Peyer's patch (tissue), 4 donors: ENCODE measurements around the gene LANCL3. TPM values are rescaled to one million over a fixed set of nuclear protein-coding genes. Genes with fewer than 3 reads are reported as not detected.

Experiments used
- DNase-seq, 3 donors: peaks; one replicate each; pipeline ENCODE4 v3.0.0-alpha.2; 2017 to 2019
- H3K27ac ChIP-seq, 4 donors: fragments of 200-600 bp; sonication (generic); one replicate each; pipeline ENCODE4 v1.5.1; 2016 to 2019
- H3K27me3 ChIP-seq, 2 donors: fragments of 200-600 bp; sonication (generic); one replicate each; pipeline ENCODE4 v1.5.1; 2019
- H3K36me3 ChIP-seq, 3 donors: fragments of 200-600 bp; sonication (generic); one replicate each; pipeline ENCODE4 v1.5.1; 2016 to 2019
- H3K4me1 ChIP-seq, 4 donors: fragments of 200-600 bp; sonication (generic); one replicate each; pipeline ENCODE4 v1.5.1; 2016 to 2019
- H3K4me3 ChIP-seq, 4 donors: fragments of 200-600 bp; sonication (generic); 1 replicate in 3 of 4; 2 replicates in 1 of 4; pipeline ENCODE4 v1.5.1; 2016 to 2019; ENCODE audit warnings: mild to moderate bottlenecking in 1 of 4
- H3K9me3 ChIP-seq, 4 donors: fragments of 200-600 bp; sonication (generic); one replicate each; pipeline ENCODE4 v1.5.1; 2016 to 2019; ENCODE audit warnings: mild to moderate bottlenecking in 1 of 4
- POLR2A ChIP-seq, 2 donors: fragments of 450-650 bp; IDR thresholded peaks; one replicate each; pipeline ENCODE4 v1.5.1; 2017; ENCODE audit warnings: antibody characterized with exemption in 2 of 2, mild to moderate bottlenecking in 2 of 2, moderate library complexity in 2 of 2
- total RNA-seq, 4 donors: library from RNA; depleted of rRNA; stranded (reverse); fragments of >200 nt; gene quantifications; one replicate each; pipeline ENCODE4 v1.1.0, GENCODE V29; 2016
- TF ChIP-seq, protein P1 (sequence below), 6 experiments: fragments of 450-650 bp in 4 of 6; fragments of 200-600 bp in 2 of 6; sonication (generic) in 1 of 6; IDR thresholded peaks; one replicate each; pipeline ENCODE4 v1.5.1; 2017 to 2019; ENCODE audit warnings: antibody characterized with exemption in 6 of 6, mild to moderate bottlenecking in 3 of 6, moderate library complexity in 1 of 6

The LANCL3 gene
- total RNA-seq, 4 donors from 2014 or later, result 0.28 to 3.4 (median 0.88) TPM; not detected in 1

DNA sequence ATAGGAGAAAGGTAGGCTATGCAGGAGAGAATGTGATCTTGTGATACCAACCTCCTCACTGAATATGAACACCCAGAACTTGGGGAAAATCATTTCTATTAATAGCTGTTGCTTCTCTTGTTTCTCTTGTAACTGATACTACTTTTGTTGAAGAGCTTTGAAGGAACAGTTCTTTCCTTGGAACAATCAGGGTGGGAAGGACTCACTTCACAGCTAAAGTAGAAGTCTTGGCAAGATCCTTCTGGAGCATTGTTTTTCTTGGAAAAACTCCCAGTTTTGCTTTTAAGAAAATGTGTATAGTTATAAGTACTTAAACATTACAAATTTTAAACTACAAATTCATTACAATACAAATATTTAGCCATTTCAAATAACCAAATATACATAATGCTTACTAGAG lies 95.1 kb downstream of the LANCL3 start:
- no peaks in the 10 kb centered on the region for H3K9me3 ChIP-seq
- no peak overlapping the region for H3K4me3 ChIP-seq
- H3K27ac ChIP-seq, result no peak overlapping the region
- DNase-seq, result no peak
- TF ChIP-seq, protein P1, sequence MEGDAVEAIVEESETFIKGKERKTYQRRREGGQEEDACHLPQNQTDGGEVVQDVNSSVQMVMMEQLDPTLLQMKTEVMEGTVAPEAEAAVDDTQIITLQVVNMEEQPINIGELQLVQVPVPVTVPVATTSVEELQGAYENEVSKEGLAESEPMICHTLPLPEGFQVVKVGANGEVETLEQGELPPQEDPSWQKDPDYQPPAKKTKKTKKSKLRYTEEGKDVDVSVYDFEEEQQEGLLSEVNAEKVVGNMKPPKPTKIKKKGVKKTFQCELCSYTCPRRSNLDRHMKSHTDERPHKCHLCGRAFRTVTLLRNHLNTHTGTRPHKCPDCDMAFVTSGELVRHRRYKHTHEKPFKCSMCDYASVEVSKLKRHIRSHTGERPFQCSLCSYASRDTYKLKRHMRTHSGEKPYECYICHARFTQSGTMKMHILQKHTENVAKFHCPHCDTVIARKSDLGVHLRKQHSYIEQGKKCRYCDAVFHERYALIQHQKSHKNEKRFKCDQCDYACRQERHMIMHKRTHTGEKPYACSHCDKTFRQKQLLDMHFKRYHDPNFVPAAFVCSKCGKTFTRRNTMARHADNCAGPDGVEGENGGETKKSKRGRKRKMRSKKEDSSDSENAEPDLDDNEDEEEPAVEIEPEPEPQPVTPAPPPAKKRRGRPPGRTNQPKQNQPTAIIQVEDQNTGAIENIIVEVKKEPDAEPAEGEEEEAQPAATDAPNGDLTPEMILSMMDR (IDR thresholded peaks at IDR 0.05), result no peak
- TF ChIP-seq POLR2A (IDR thresholded peaks at IDR 0.05), result no peak
- H3K4me1 ChIP-seq, result no peaks in the 10 kb centered on the region
- no peaks in the 10 kb centered on the region for H3K36me3 ChIP-seq
- H3K27me3 ChIP-seq, result no peaks in the 10 kb centered on the region

DNA sequence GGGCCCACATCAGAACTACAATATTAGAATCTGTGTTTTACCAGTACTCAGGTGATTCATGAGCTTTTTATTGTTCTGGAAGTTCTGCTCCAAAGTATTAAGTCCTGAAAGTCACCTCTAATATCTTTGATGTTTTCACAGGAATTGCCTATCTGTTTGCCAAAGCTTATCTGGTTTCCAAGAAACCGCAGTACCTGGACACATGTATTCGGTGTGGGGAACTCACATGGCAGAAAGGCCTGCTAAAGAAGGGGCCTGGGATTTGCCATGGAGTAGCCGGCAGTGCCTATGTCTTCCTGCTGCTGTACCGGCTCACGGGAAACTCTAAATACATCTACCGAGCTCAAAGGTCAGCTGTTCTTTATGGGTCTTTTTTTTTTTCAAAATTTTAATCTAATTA lies 95.7 kb downstream of the LANCL3 start:
- H3K27me3 ChIP-seq, result no peaks in the 10 kb centered on the region
- TF ChIP-seq POLR2A (IDR thresholded peaks at IDR 0.05), result no peak
- TF ChIP-seq, protein P1 (IDR thresholded peaks at IDR 0.05), result no peak
- no peak overlapping the region for H3K27ac ChIP-seq
- H3K4me3 ChIP-seq, result no peak overlapping the region
- DNase-seq, result no peak
- H3K4me1 ChIP-seq, result no peaks in the 10 kb centered on the region
- no peaks in the 10 kb centered on the region for H3K36me3 ChIP-seq
- no peaks in the 10 kb centered on the region for H3K9me3 ChIP-seq

DNA sequence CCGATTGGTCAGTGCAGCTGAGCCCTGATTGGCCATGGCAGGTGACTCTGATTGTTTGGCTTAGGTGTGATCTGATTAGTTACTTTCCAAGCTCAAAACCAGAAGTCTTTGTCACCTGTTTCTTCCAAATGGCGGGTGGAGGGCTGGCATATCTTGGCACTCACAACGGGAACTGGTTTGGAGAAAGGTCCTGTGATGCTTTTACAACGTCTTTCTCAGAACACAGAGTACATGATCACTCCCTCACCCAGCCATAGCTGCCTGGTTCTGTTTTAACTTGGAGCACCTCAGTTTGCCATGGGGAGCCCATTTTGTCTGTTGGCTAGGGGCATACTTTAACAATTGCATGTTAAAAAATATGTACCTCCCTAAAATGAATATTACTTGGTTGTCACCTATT lies 101.1 kb downstream of the LANCL3 start:
- Histone ChIP-seq H3K27me3 (no peaks in the 10 kb centered on the region), H3K27ac (no peak overlapping the region), H3K9me3 (no peaks in the 10 kb centered on the region), H3K4me3 (no peak overlapping the region), H3K4me1 (no peaks in the 10 kb centered on the region), H3K36me3 (no peaks in the 10 kb centered on the region)
- DNase-seq, result no peak
- TF ChIP-seq, protein P1 (IDR thresholded peaks at IDR 0.05), result no peak
- TF ChIP-seq POLR2A (IDR thresholded peaks at IDR 0.05), result no peak

DNA sequence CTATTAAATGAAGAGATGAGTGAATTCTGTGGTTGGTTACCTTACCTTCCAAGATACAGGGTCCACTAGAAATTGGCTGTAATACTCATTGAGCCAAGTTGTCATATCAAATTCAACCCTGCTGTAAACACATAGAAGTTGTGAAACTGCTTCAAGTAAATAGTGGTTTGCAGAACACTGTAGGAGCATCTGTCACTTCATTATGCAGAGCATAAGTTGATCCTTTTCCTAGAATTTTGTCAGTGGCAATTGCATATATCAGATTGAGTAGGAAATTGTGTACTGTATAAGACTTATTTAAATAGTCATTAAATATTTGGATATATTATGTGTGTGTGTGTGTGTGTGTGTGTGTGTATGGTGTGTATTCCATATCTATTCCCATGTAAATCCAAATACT lies 105.3 kb downstream of the LANCL3 start:
- TF ChIP-seq POLR2A (IDR thresholded peaks at IDR 0.05), result no peak
- TF ChIP-seq, protein P1 (IDR thresholded peaks at IDR 0.05), result no peak
- no peak overlapping the region for H3K27ac ChIP-seq
- H3K4me1 ChIP-seq, result no peaks in the 10 kb centered on the region
- no peaks in the 10 kb centered on the region for H3K9me3 ChIP-seq
- DNase-seq, result no peak
- no peak overlapping the region for H3K4me3 ChIP-seq
- no peaks in the 10 kb centered on the region for H3K36me3 ChIP-seq
- no peaks in the 10 kb centered on the region for H3K27me3 ChIP-seq

DNA sequence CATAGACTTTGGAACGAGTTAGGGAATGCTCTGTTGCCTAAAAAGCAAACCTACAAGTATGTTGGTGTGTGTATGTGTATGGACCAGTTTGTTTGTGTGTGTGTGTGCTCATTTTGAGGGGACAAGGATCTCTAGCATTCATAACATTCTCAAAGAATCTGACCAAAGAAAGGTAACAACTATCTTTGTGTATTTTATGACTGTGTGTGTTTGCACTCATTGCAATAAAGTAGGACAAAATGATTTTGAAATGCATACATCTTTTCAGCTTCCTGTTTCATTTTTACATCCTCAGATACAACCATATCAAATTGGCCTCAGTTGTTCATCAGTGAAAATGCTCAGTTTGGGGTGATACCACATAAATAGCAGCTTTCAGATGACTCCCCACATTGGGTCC lies 105.8 kb downstream of the LANCL3 start:
- DNase-seq, result no peak
- Histone ChIP-seq H3K9me3 (no peaks in the 10 kb centered on the region), H3K27ac (no peak overlapping the region), H3K27me3 (no peaks in the 10 kb centered on the region), H3K4me3 (no peak overlapping the region), H3K36me3 (no peaks in the 10 kb centered on the region), H3K4me1 (no peaks in the 10 kb centered on the region)
- TF ChIP-seq, protein P1 (IDR thresholded peaks at IDR 0.05), result no peak
- TF ChIP-seq POLR2A (IDR thresholded peaks at IDR 0.05), result no peak

DNA sequence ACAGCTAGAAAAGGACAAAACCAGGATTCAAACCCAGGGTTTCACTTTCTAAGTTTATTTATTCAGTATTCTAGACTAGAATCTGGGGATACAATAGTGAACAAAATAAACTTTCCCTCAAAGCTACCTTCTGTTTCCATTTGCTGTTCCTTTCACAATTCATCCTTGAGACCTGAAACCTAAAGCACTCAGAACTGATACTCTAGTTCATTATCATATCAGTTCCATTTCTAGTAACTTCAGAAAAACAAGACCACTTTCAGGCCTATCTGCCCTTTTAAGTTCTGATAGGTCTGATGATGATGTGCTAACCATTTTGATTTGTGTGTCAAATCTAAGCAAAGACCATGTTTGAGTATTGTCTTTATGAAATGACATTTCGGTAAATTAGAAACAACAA lies 106.3 kb downstream of the LANCL3 start:
- no peak for DNase-seq
- H3K9me3 ChIP-seq, result no peaks in the 10 kb centered on the region
- no peaks in the 10 kb centered on the region for H3K36me3 ChIP-seq
- H3K27ac ChIP-seq, result no peak overlapping the region
- no peaks in the 10 kb centered on the region for H3K4me1 ChIP-seq
- no peak overlapping the region for H3K4me3 ChIP-seq
- H3K27me3 ChIP-seq, result no peaks in the 10 kb centered on the region
- TF ChIP-seq POLR2A (IDR thresholded peaks at IDR 0.05), result no peak
- TF ChIP-seq, protein P1 (IDR thresholded peaks at IDR 0.05), result no peak
